ENCODE data around the gene RMND5A.
A peak's percentile ranks its signal among the peaks of the same experiment; 100 is the strongest.

RMND5A gene

GRCh38 chr2:86695053-86695691 lies 24.9 kb upstream of the RMND5A start:
- ChIA-PET CTCF (interaction anchor here (0.8 kb wide), 1 partner anchor 8 kb away, joined by 3 read pairs; no protein-coding TSS in a partner anchor), POLR2A (no interaction called here)
- DNase-seq (ENCODE audit: low read depth, low spot score) = no peak
- H3K4me3 ChIP-seq (ENCODE audit: low read depth, low read length) = no peak overlapping the region
- TF ChIP-seq CTCF (IDR thresholded peaks at IDR 0.05; ENCODE audit: insufficient read depth, low read length, missing control alignments) = no peak

GRCh38 chr2:86697551-86698104 lies 22.5 kb upstream of the RMND5A start:
- TF ChIP-seq CTCF (IDR thresholded peaks at IDR 0.05; ENCODE audit: insufficient read depth, low read length, missing control alignments) = no peak
- POLR2A ChIA-PET = no interaction called here
- no peak for DNase-seq (ENCODE audit: low read depth, low spot score)
- H3K4me3 ChIP-seq (ENCODE audit: low read depth, low read length) = no peak overlapping the region
- CTCF ChIA-PET = no interaction called here

- TF ChIP-seq CTCF (IDR thresholded peaks at IDR 0.05; ENCODE audit: insufficient read depth, low read length, missing control alignments) = no peak
- ChIA-PET POLR2A (no interaction called here), CTCF (no interaction called here)
- H3K4me3 ChIP-seq (ENCODE audit: low read depth, low read length) = no peak overlapping the region
- peak; percentile 23 for DNase-seq (ENCODE audit: low read depth, low spot score)
These were observed 19.4 kb upstream of the RMND5A start for GRCh38 chr2:86700690-86701089.

GRCh38 chr2:86703704-86704361 lies 16.3 kb upstream of the RMND5A start:
- DNase-seq (ENCODE audit: low read depth, low spot score) = peak; percentile 14
- ChIA-PET POLR2A (no interaction called here), CTCF (interaction anchor here (0.7 kb wide), 1 partner anchor 9 kb away, joined by 3 read pairs; no protein-coding TSS in a partner anchor)
- peak overlapping the region; percentile 41 for H3K4me3 ChIP-seq (ENCODE audit: low read depth, low read length)
- no peak for TF ChIP-seq CTCF (IDR thresholded peaks at IDR 0.05; ENCODE audit: insufficient read depth, low read length, missing control alignments)

- no peak for TF ChIP-seq CTCF (IDR thresholded peaks at IDR 0.05; ENCODE audit: insufficient read depth, low read length, missing control alignments)
- CTCF ChIA-PET = interaction anchor here (1.0 kb wide), 1 partner anchor 337 kb away, joined by 3 read pairs; no protein-coding TSS in a partner anchor
- DNase-seq (ENCODE audit: low read depth, low spot score) = peak; percentile 45
- peak overlapping the region; percentile 8 for H3K4me3 ChIP-seq (ENCODE audit: low read depth, low read length)
- POLR2A ChIA-PET = no interaction called here
These were observed 15.6 kb upstream of the RMND5A start for GRCh38 chr2:86704459-86704971.

- ChIA-PET CTCF (no interaction called here), POLR2A (no interaction called here)
These were observed 13.9 kb upstream of the RMND5A start for GRCh38 chr2:86706220-86706619.

More at GRCh38 chr2:86706220-86706619, 13.9 kb upstream of the RMND5A start:
- DNase-seq (ENCODE audit: low read depth, low spot score) = no peak
- TF ChIP-seq CTCF (IDR thresholded peaks at IDR 0.05; ENCODE audit: insufficient read depth, low read length, missing control alignments) = no peak
- H3K4me3 ChIP-seq (ENCODE audit: low read depth, low read length) = no peak overlapping the region
